ENCODE measurements around the gene DDIAS.

The DDIAS gene

DNA sequence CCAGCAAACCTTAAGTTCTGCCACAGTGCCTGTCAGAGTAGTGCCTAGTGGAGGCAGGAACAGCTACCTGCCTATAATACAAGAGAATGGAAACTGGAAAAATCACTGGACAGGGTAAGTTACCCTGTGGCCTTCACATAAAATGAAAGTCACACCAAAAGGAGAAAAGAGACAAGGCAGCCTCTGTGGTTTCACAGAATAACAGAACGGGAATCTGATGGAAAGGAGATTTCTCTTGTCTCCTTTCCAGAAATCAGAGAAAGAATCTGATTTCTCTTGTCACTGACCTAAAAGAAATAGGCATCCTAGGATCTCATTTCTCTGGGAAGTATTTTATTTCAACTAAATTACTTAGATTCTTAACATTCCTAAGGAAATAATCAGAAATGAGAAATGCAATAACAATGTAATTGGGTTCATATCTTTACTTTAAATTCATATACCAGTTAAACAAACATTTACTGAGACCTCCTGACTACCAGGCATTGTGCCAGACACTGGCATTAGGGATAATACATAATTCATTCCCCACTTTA lies 42.9 kb upstream of the DDIAS start:
- H3K4me3 ChIP-seq (ENCODE audit: low read length) = no peak overlapping the region
- TF ChIP-seq CTCF (IDR thresholded peaks at IDR 0.05; ENCODE audit: insufficient read depth, low read depth, low read length, missing control alignments) = no peak
- peak; percentile 26 for DNase-seq (ENCODE audit: low read depth)

DNA sequence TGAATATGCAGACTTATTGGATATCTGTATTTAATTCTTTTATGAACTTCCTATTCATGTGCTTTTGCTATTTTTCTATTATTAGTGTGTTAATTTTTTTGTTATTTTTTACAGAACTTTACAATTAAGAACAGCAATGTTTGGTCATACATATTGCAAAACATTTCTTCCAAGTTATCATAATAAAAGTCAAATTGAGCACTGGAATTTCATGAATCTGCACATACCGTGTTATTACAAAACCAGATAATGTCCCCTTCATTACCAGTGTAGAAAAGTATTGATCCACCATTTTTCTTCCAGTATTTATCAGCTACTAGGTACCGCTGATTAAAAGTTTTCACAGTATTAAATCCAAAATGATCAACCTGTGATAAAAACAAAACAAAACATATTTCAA lies 41.8 kb upstream of the DDIAS start:
- no peak for DNase-seq (ENCODE audit: low read depth)
- no peak for TF ChIP-seq CTCF (IDR thresholded peaks at IDR 0.05; ENCODE audit: insufficient read depth, low read depth, low read length, missing control alignments)
- no peak overlapping the region for H3K4me3 ChIP-seq (ENCODE audit: low read length)

GRCh38 chr11:82862379-82862778 lies 39.2 kb upstream of the DDIAS start:
- no peak for TF ChIP-seq CTCF (IDR thresholded peaks at IDR 0.05; ENCODE audit: insufficient read depth, low read depth, low read length, missing control alignments)
- no peak overlapping the region for H3K4me3 ChIP-seq (ENCODE audit: low read length)
- DNase-seq (ENCODE audit: low read depth) = no peak

GRCh38 chr11:82863209-82863608 lies 38.3 kb upstream of the DDIAS start:
- DNase-seq (ENCODE audit: low read depth) = no peak
- no peak for TF ChIP-seq CTCF (IDR thresholded peaks at IDR 0.05; ENCODE audit: insufficient read depth, low read depth, low read length, missing control alignments)
- H3K4me3 ChIP-seq (ENCODE audit: low read length) = no peak overlapping the region

DNA sequence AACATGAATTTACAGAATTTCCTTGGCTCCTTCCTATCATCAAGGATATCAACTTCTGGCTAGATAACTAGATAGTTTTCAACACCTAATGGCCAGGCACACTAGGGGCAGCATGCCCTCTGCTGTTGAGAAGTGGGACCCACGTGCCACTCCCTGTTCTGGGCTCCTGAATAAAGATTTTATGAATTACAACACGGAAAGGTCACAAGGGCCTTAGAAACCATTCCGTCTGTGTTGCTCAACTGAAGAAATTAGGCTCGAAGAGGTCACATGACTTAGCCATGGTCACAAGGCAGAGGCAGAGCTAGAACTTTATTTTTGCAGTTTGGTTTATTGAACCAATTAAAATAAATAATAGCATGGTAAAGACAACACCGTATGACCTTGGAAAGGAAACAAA lies 37.3 kb upstream of the DDIAS start:
- peak; percentile 76 for TF ChIP-seq CTCF (IDR thresholded peaks at IDR 0.05; ENCODE audit: insufficient read depth, low read depth, low read length, missing control alignments)
- H3K4me3 ChIP-seq (ENCODE audit: low read length) = no peak overlapping the region
- DNase-seq (ENCODE audit: low read depth) = peak; percentile 68

GRCh38 chr11:82865841-82866240 lies 35.7 kb upstream of the DDIAS start:
- no peak overlapping the region for H3K4me3 ChIP-seq (ENCODE audit: low read length)
- DNase-seq (ENCODE audit: low read depth) = no peak
- TF ChIP-seq CTCF (IDR thresholded peaks at IDR 0.05; ENCODE audit: insufficient read depth, low read depth, low read length, missing control alignments) = no peak

GRCh38 chr11:82867495-82868082 lies 33.9 kb upstream of the DDIAS start:
- no peak overlapping the region for H3K4me3 ChIP-seq (ENCODE audit: low read length)
- TF ChIP-seq CTCF (IDR thresholded peaks at IDR 0.05; ENCODE audit: insufficient read depth, low read depth, low read length, missing control alignments) = peak; percentile 61
- peak; percentile 80 for DNase-seq (ENCODE audit: low read depth)
